Thyroid gland (tissue), 4 donors: ENCODE measurements around the gene KRT28.

ENCODE experiments used
- CTCF ChIP-seq, 6 experiments: fragments of 200-600 bp in 3 of 6; fragments of 450-650 bp in 3 of 6; sonication (generic) in 3 of 6; IDR thresholded peaks; one replicate each; pipeline ENCODE4 v1.5.1; 2016 to 2019; ENCODE audit warnings: antibody characterized with exemption in 6 of 6, mild to moderate bottlenecking in 2 of 6, inconsistent platforms in 1 of 6, moderate library complexity in 1 of 6
- POLR2A ChIP-seq, 2 donors: fragments of 450-650 bp; IDR thresholded peaks; one replicate each; pipeline ENCODE4 v1.6.1; 2017; ENCODE audit warnings: antibody characterized with exemption in 2 of 2, mild to moderate bottlenecking in 2 of 2, moderate library complexity in 1 of 2

GRCh38 chr17:40832840-40833239, 33.1 kb upstream of the KRT28 start:
- no peak for TF ChIP-seq POLR2A (IDR thresholded peaks at IDR 0.05)
- no peak for TF ChIP-seq CTCF (IDR thresholded peaks at IDR 0.05)
